Measurements from ENCODE around the gene ATP1B3. TPM values are rescaled to one million over a fixed set of nuclear protein-coding genes. Genes with fewer than 3 reads are reported as not detected.

Gene ATP1B3
- total and polyA plus RNA-seq, 9 of the 15 experiments (the other 6 are each of a cell fraction or from before 2014, with no cell fraction given) = 48.3 to 202 (median 123) TPM

- TF ChIP-seq ZNF280B (CRISPR knock-in tag; IDR thresholded peaks at IDR 0.05) = no peak
- TF ChIP-seq THRAP3 (IDR thresholded peaks at IDR 0.05; ENCODE audit: borderline replicate concordance) = no peak
- TF ChIP-seq VEZF1 (CRISPR knock-in tag; IDR thresholded peaks at IDR 0.05) = no peak
- no peak for TF ChIP-seq ZNF511 (CRISPR knock-in tag; IDR thresholded peaks at IDR 0.05)
- TF ChIP-seq E2F6 (IDR thresholded peaks at IDR 0.05; ENCODE audit: borderline replicate concordance in 1 of 2, extremely low read depth in 1 of 2, insufficient read depth in 1 of 2, insufficient read length in 1 of 2, low read depth in 1 of 2, low read length in 1 of 2, poor library complexity in 1 of 2, severe bottlenecking in 1 of 2) = peak in 1 of 2 experiments; percentile 3
- TF ChIP-seq RHOXF2B (CRISPR knock-in tag; conservative IDR thresholded peaks at IDR 0.05) = no peak
- TF ChIP-seq ZBTB1 (CRISPR knock-in tag; IDR thresholded peaks at IDR 0.05; ENCODE audit: borderline replicate concordance, low read depth) = no peak
- no peak for TF ChIP-seq ZNF507 (tag; conservative IDR thresholded peaks at IDR 0.05)
- no peak for TF ChIP-seq STAT5B (CRISPR knock-in tag; IDR thresholded peaks at IDR 0.05)
- TF ChIP-seq ZNF449 (CRISPR knock-in tag; IDR thresholded peaks at IDR 0.05) = no peak
- TF ChIP-seq TARDBP (IDR thresholded peaks at IDR 0.05) = no peak
- no peak for TF ChIP-seq NCOA1 (IDR thresholded peaks at IDR 0.05; ENCODE audit: low read depth)
- TF ChIP-seq CBFA2T2 (conservative IDR thresholded peaks at IDR 0.05) = no peak
- peak; percentile 37; the same call in 1 of the 2 replicates for TF ChIP-seq FOSL1 (tag; conservative IDR thresholded peaks at IDR 0.05)
- TF ChIP-seq CC2D1A (IDR thresholded peaks at IDR 0.05) = no peak
- no peak for TF ChIP-seq PPARD (CRISPR knock-in tag; IDR thresholded peaks at IDR 0.05)
- TF ChIP-seq SIN3B (IDR thresholded peaks at IDR 0.05; ENCODE audit: low read depth) = no peak
- 0 out of 2 replicates have a peak, but pooled peaks have one; percentile 2 for TF ChIP-seq JUND (IDR thresholded peaks at IDR 0.05; ENCODE audit: borderline replicate concordance, low read depth, low read length)
- TF ChIP-seq JUND (tag; IDR thresholded peaks at IDR 0.05; ENCODE audit: borderline replicate concordance, low read depth, low read length) = no peak
- no peak for TF ChIP-seq MLLT1 (IDR thresholded peaks at IDR 0.05)
- peak; percentile 22; the same call in 1 of the 2 replicates for TF ChIP-seq CTBP1 (IDR thresholded peaks at IDR 0.05; ENCODE audit: borderline replicate concordance)
Measured at GRCh38 chr3:141860766-141861513, 15.5 kb upstream of the ATP1B3 start (continued).
